ENCODE measurements around the gene FCHSD2. TPM values are rescaled to one million over a fixed set of nuclear protein-coding genes. Genes with fewer than 3 reads are reported as not detected.

Gene FCHSD2
- total and polyA plus RNA-seq, 2 of the 13 experiments (the other 11 are each of a cell fraction or from before 2014, with no cell fraction given) = 20.5 to 24.8 TPM

- in situ Hi-C loops (cut with HindIII; ENCODE audit: extremely low pct_ligation_motif_present, low pct_unique_long_range_greater_than_20kb) = no loop called here
- no peak overlapping the region for H3K27ac ChIP-seq (ENCODE audit: extremely low read length, insufficient read depth, low read length)
- TF ChIP-seq THRA (CRISPR knock-in tag; IDR thresholded peaks at IDR 0.05; ENCODE audit: borderline replicate concordance) (no peak), ZNF280D (CRISPR knock-in tag; IDR thresholded peaks at IDR 0.05) (no peak), SP1 (IDR thresholded peaks at IDR 0.05) (no peak), SP1 (CRISPR knock-in tag; IDR thresholded peaks at IDR 0.05) (no peak), KDM6A (CRISPR knock-in tag; IDR thresholded peaks at IDR 0.05; ENCODE audit: low read depth) (no peak), REL (CRISPR knock-in tag; conservative IDR thresholded peaks at IDR 0.05) (no peak), TMF1 (CRISPR knock-in tag; IDR thresholded peaks at IDR 0.05; ENCODE audit: low read depth) (no peak), RCOR2 (CRISPR knock-in tag; IDR thresholded peaks at IDR 0.05) (no peak)
- no peak overlapping the region for H2AFZ ChIP-seq (ENCODE audit: low read length)
- DNase-seq (ENCODE audit: low spot score) = no peak
- ChIA-PET CTCF (ENCODE audit: low intra/inter-chr PET ratio, low total read pairs) (no interaction called here), POLR2A (no interaction called here)
- no TSS peak for BruUV-seq (replicated peaks)
- H3K4me1 ChIP-seq (ENCODE audit: insufficient read depth, low read length) = no peaks in the 10 kb centered on the region
- H3K4me2 ChIP-seq (ENCODE audit: low read depth, low read length) = no peak overlapping the region
- no peak overlapping the region for H3K9ac ChIP-seq (ENCODE audit: insufficient read depth, low read depth, low read length)
- no peaks in the 10 kb centered on the region for H4K20me1 ChIP-seq (ENCODE audit: insufficient read depth, low read length)
- ATAC-seq = no peak
- H3K9me3 ChIP-seq (ENCODE audit: low read length) = no peaks in the 10 kb centered on the region
- peaks cover 4 to 30% of the 10 kb centered on the region in 2 experiments; a peak in 4 of 5 replicates for H3K36me3 ChIP-seq (replicated peaks in 1 of 2; ENCODE audit: control insufficient read depth in 1 of 2, insufficient read depth in 2 of 2, low read length in 2 of 2)
- no peak overlapping the region for H3K4me3 ChIP-seq (replicated peaks in 1 of 3; ENCODE audit: insufficient read depth in 1 of 3, low read depth in 2 of 3, low read length in 3 of 3)
- no peak for FAIRE-seq
- H3K79me2 ChIP-seq (ENCODE audit: insufficient read depth, low read length) = no peaks in the 10 kb centered on the region
- H3K27me3 ChIP-seq (ENCODE audit: control insufficient read depth in 1 of 2, insufficient read depth in 2 of 2, low read length in 2 of 2) = no peaks in the 10 kb centered on the region
- intact Hi-C loops (cut with micrococcal nuclease; ENCODE audit: unreplicated experiment) = no loop called here
Observed at GRCh38 chr11:72897506-72897905, 244.6 kb downstream of the FCHSD2 start.
